HG03378 (cell line): ENCODE data around the gene ZFYVE28.
"Not testable (repeated sequence)": the region's sequence is repeated elsewhere in the genome, so short reads cannot be mapped to it uniquely, and the experiment has no call there.

ENCODE experiments used
- ATAC-seq: cut with Tn5 transposase; IDR thresholded peaks from one replicate; pipeline ENCODE4 v1.9.1; 2021; ENCODE audit warnings: mild to moderate bottlenecking, moderate library complexity; ENCODE audit not compliant: unreplicated experiment

The ZFYVE28 gene

GRCh38 chr4:2446656-2447564 lies 28.5 kb upstream of the ZFYVE28 start:
- no peak for ATAC-seq

DNA sequence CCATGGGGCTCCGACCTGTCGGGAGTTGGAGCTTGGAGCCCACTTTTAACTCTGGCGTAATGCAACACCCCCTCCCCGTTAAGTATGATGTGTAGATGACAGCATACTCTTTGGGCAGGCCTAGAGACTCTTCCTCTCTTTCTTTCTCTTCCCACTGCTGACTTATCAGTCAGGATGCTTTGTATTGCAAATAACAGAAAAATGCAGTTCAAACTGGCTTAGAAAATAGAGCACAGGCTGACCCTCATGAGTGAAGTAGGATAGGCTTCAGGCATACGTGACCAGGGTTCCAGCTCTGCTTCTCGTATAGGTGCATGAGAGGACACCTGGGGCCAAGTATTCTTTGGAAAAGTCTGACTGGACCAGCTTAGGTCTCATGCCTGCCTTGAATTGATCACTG lies 27.1 kb upstream of the ZFYVE28 start:
- no peak for ATAC-seq

DNA sequence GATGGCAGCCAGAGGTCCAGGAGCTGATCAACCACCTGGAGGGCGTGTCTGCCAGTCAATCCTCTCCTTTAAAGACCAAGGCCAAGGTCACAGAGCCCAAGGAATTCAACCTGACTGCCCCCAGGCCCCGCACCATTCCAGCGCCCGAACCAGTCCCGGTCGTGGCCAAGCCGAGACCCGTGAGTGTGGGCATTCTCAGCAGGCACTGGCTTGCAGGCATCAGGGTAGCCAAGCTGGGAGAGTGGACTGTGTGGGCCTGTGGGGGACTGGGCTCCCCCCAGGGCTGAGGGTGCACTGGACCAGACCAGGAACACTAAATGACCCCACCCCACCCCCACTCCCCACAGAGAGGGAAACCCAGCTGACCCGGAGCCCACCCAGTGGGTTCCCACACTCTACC lies 26.7 kb upstream of the ZFYVE28 start:
- no peak for ATAC-seq

DNA sequence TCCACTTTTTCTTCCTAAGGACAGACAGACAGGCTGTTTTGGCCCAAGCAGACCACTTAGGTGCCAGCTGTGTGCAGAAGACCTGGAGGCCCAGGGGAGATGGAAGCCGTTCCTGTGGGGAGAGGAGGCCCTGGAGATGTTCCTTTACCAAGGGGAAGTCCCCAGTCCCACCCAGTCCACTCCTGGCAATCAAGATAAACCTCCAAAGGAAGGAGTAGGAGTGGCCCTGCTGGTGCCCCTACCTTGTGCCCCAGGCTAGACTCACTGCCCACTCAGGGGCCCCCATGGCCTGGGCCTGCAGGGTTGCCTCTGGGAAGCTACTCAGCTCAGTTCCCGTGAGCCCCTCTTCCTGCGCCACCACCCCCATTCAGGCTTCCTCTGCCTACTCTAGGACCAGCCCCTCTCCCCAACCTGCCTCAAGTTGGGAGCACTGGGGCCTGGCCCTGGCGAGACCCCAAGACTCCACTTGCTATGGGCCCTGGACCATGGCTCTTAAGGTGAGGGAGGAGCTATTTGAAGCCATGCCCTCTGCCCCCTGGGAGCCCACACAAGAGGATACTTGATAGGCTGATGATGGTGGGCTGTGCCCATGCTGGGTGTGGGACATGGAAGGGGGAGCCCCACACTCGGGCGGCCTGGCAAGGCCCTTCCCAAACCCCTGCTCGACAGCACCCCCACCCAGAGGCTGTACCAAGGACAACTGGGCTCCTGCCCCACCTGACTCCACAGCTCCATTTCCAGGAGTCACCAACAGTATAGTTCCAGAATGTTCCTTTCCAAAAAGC lies 25.7 kb upstream of the ZFYVE28 start:
- ATAC-seq, result no peak

DNA sequence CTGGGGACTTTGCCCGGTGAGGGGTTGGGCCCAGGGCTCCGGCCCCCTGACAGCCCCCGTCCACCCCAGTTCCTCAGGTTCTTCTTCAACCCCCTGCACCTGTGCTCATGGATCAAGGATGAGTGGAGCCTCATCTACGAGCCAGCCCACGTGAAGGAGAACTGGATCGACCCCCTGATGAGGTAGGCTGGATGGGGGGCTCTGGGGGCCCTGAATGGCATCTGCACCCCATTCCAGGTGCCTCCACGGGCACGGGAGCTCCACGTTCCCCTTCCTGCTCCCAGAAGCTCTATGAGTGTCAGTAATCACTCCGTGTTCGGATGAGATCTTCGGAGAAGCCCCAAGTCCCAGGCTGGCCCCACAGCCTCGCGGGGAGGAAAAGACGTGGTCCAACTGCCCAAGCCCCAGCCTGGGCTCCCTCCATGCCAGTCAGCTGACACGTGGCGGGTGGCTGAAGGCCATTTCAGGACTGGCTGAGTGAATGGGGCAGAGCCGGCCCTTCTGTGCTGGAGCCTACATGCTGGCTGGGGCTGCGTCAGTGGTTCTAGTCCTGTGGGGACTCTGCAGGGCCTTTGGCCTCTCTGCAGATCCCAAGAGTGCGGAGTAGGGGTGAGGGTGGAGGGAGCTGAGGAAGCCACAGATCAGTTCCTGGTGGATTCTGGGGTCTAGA lies 24.8 kb upstream of the ZFYVE28 start:
- no peak for ATAC-seq

DNA sequence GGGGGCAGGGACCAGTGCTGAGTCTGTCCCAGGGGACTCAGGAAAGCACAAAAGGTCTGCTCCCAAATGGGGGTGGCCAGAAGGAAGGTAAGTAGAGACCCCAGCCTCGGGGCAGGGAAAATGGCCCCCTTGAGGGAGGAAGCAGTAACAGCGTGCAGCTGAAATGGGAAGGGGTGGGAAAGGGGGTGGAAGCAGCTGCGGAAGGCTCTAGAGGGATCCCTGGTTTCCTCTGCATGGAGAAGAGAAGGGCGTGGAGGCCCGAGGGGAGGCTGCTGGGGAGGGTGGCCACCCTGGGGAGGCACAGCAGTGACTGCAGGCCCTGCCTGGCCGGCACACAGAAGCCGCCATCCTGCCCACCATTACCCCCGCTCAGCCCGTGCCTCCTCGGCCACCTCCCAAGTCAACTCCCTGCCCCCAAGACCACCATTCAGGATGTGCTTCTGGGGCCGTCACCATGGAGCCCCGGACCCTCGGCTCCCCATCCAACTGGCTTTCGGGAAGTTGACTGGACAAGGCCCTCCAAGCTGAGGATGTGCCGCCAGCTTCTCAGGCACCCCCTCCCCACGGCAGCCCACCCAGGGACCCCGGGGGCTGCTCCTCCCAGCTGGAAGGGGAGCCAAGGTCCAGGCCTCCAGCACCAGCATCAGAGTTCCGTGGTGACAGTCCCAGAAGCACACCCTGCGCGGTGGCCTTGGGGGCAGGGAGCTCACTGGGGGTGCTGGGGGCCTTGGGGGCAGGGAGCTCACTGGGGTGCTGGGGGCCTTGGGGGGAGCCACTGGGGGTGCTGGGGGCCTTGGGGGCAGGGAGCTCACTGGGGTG lies 23.9 kb upstream of the ZFYVE28 start:
- no peak for ATAC-seq

DNA sequence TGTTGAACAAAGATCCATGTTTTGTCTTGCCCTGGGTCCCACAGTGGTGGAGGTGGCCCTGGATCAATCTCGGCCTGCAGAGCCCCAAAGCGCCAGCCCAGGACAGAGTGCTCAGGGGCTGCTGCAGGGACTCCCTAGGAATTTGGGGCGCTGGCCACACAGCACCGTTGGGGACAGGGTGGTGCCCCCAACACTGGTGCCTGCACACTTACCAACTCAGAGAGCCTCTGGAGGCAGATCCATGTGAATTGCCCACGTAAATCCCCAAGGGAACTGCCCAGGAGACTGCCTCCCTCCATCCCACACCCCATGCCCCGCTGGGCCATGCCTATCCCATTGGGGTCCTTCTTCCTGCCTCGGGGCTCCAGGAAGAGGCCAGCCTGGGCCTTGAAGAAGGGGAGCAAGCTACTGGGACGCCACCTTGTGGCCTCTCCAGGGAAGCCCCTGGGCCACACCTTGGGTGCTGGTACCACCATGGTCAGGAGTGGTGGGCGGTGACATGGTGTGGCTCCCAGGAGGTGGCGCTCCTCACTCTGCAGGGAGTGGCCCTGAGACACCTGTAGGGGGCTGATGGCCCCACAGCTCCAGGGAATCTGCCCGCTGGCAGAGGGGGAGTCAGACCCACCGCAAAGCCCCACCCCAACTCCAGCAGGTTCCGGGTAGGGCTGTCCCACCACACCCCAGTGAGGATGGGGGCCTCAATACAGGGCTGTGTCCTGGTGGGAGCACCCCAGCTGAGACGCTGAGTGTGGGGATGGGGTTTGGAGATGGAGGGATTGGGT lies 23.1 kb upstream of the ZFYVE28 start:
- ATAC-seq, result no peak

DNA sequence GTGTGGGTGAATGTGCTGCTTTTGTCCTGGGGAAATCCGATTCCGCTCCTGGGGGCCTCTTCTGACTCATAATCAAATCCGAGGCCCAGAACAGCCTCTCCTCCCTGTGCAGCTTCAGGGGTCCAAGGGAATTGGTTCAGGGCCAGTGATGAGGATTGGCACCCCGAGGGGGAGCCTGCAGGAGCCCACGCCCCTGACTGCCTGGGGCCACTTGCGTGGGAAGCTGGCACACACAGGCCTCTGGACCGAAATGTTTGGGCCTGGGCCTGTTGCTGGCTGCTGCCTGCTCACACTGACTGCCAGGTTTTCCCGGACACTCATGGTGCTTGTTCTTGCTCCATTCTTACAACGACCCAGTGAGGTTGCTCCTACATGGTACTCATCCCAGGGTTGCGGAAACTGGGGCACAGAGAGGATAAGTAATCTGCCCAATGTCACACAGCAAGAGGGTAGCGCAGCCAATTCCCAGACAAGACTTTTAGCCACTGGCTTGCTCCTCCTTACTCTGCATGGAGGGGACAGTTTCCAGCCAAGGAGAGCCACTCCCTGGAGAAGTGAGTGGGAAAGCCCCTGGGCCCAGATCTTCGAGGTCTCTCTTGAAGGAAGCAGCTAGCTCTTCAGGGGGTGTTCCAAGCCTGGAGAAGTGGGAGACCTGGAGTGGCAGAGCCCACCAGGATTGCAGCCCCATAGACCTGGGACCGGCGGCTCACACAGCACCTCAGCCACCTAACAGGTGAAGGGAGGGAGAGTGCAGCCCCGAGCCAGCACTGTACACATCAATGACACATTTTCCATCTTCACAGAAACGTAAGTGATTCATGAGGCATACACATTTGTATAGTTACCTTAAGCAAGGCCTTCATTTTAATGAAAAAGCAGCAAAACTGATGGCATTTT lies 20.6 kb upstream of the ZFYVE28 start:
- ATAC-seq, result no peak

GRCh38 chr4:2437475-2438215 lies 19.2 kb upstream of the ZFYVE28 start:
- ATAC-seq, result no peak

DNA sequence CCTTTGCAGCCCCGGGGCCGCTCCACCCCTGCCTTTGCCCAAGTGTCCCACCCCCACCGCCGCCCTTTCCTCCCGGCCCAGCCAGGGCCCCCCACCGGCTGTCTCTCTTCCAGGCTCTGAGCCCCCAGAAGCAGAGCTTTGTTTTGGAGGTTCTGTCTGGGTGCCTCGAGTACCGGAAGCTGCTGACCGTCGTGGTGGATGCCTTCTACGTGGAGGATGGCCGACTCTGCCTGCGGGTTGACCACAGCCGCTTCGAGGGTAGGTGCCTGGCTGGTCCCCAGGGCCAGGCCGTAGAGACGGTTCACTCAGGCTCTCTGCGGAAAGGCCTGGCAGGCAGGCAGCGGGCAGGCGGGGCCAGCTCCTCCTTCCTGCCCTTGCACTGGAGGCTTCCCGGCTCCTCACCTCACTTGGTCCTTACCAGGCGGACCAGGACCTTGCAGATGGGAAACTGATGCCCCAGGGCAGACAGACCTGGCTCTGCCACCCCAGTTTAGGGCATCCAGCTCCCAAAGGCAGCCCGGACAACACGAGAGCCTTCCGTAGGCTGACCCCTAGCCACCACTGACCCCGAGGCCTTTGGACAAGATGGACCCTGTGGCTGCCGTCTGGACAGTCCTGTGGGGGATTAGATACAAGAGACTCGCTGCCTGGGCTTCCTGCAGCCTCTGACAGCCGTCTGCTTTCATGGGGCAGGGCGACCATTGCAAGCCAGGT lies 18.5 kb upstream of the ZFYVE28 start:
- ATAC-seq, result no peak

GRCh38 chr4:2436301-2436700 lies 17.9 kb upstream of the ZFYVE28 start:
- ATAC-seq, result no peak

GRCh38 chr4:2434420-2434819 lies 16.0 kb upstream of the ZFYVE28 start:
- ATAC-seq, result no peak

- no peak for ATAC-seq
These were observed 15.3 kb upstream of the ZFYVE28 start for GRCh38 chr4:2433609-2434350.

GRCh38 chr4:2432991-2433530 lies 14.6 kb upstream of the ZFYVE28 start:
- no peak for ATAC-seq

DNA sequence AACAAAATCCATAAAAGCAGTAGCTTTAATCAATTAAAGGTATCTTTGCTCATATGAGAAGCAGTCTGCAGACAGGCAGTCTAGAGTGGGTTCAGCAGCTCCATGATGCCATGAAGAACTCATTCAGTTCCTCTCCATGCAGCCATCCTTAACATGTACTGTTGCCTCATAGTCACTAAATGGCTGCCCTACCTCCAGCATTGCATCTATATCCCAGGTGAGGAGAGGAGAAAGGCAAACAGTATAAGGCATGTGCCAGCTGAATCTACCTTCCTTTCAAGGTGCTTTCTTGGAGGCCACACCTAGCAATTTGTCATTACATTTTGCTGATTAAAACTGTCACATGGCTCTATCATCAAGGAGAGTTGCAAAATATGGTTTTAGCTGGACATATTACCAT lies 13.6 kb upstream of the ZFYVE28 start:
- ATAC-seq, result no peak

DNA sequence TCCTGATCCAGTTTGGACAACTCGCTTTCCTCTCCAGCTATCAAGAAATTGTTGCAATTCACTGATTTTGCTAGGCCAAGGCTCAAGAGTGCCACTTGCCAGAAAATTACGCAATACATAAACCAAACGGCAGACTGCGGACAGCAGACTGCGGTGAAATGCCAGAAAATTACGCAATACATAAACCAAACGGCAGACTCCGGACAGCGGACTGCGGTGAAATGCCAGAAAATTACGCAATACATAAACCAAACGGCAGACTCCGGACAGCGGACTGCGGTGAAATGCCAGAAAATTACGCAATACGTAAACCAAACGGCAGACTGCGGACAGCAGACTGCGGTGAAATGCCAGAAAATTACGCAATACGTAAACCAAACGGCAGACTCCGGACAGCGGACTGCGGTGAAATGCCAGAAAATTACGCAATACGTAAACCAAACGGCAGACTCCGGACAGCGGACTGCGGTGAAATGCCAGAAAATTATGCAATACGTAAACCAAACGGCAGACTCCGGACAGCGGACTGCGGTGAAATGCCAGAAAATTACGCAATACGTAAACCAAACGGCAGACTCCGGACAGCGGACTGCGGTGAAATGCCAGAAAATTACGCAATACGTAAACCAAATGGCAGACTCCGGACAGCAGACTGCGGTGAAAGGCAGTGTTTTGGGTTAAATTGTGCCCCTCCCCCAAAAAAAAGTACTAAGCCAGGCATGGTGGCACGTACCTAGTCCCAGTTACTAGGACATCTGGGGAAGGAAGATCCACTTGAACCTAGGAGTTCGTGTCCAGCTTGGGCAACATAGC lies 11.7 kb upstream of the ZFYVE28 start:
- not testable (repeated sequence) for ATAC-seq
